Activated CD8-positive, alpha-beta memory T cell treated with anti-CD3 and anti-CD28 coated beads for 24 hours (primary cell): Measurements from ENCODE around the gene RPS19BP1.

Experiments used
- DNase-seq: peaks from one replicate; pipeline ENCODE4 v3.0.0-alpha.2; 2020

Gene RPS19BP1

GRCh38 chr22:39532215-39533073 lies at the start of gene RPS19BP1:
RPS19BP1 (minus strand) TSS chr22:39532748; CDS start chr22:39532738, 10 bp downstream.
- peak; percentile 98 for DNase-seq

GRCh38 chr22:39581303-39581702 lies 48.8 kb upstream of the RPS19BP1 start:
- DNase-seq, result no peak

GRCh38 chr22:39580795-39581194 lies 48.2 kb upstream of the RPS19BP1 start:
- DNase-seq, result no peak

- no peak for DNase-seq
These were observed 47.5 kb upstream of the RPS19BP1 start for GRCh38 chr22:39580006-39580441.

- no peak for DNase-seq
These were observed 45.4 kb upstream of the RPS19BP1 start for GRCh38 chr22:39577900-39578299.

- no peak for DNase-seq
These were observed 44.8 kb upstream of the RPS19BP1 start for GRCh38 chr22:39577366-39577765.

GRCh38 chr22:39576027-39576426 lies 43.5 kb upstream of the RPS19BP1 start:
- DNase-seq, result no peak

- no peak for DNase-seq
These were observed 42.9 kb upstream of the RPS19BP1 start for GRCh38 chr22:39575552-39575825.

GRCh38 chr22:39574779-39575551 lies 42.4 kb upstream of the RPS19BP1 start:
- DNase-seq, result no peak

GRCh38 chr22:39571538-39571937 lies 39.0 kb upstream of the RPS19BP1 start:
- DNase-seq, result no peak

- DNase-seq, result no peak
These were observed 38.1 kb upstream of the RPS19BP1 start, which contains the start of gene CACNA1I for GRCh38 chr22:39570665-39571064. CACNA1I (plus strand) TSS chr22:39570753; CDS start chr22:39570753, 0 bp downstream.

GRCh38 chr22:39570226-39570625 lies 37.7 kb upstream of the RPS19BP1 start:
- DNase-seq, result no peak

GRCh38 chr22:39569066-39569465 lies 36.5 kb upstream of the RPS19BP1 start:
- DNase-seq, result no peak

GRCh38 chr22:39568278-39568981 lies 35.9 kb upstream of the RPS19BP1 start:
- no peak for DNase-seq

GRCh38 chr22:39567135-39567946 lies 34.8 kb upstream of the RPS19BP1 start:
- DNase-seq, result peak; percentile 66

- DNase-seq, result no peak
These were observed 32.9 kb upstream of the RPS19BP1 start for GRCh38 chr22:39565414-39565944.

GRCh38 chr22:39563571-39564428 lies 31.3 kb upstream of the RPS19BP1 start:
- no peak for DNase-seq

- no peak for DNase-seq
These were observed 30.4 kb upstream of the RPS19BP1 start for GRCh38 chr22:39562839-39563489.

GRCh38 chr22:39560127-39560526 lies 27.6 kb upstream of the RPS19BP1 start:
- no peak for DNase-seq

GRCh38 chr22:39559456-39560105 lies 27.0 kb upstream of the RPS19BP1 start:
- no peak for DNase-seq
